ENCODE measurements around the gene GNAO1.

DNA sequence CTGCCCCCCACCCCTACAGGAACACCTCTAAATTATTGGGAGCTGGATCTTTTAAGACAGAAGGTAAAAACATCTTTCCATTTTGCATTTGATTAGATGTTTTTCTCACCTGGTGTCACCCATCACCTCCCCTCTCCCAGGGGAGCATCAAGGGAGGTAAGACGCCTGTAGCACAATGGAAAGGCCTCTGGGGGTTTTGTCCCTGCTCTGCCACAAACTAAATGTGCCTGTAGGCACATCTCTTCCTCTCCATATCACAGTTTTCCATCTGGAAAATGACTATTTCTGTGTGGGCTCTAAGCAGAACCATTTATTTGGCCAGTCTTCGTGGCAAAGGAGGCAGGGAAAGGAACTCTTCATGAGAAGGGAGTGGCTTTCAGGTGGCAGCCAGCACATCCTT, 76.6 kb downstream of the GNAO1 start:
- TF ChIP-seq, protein P1, sequence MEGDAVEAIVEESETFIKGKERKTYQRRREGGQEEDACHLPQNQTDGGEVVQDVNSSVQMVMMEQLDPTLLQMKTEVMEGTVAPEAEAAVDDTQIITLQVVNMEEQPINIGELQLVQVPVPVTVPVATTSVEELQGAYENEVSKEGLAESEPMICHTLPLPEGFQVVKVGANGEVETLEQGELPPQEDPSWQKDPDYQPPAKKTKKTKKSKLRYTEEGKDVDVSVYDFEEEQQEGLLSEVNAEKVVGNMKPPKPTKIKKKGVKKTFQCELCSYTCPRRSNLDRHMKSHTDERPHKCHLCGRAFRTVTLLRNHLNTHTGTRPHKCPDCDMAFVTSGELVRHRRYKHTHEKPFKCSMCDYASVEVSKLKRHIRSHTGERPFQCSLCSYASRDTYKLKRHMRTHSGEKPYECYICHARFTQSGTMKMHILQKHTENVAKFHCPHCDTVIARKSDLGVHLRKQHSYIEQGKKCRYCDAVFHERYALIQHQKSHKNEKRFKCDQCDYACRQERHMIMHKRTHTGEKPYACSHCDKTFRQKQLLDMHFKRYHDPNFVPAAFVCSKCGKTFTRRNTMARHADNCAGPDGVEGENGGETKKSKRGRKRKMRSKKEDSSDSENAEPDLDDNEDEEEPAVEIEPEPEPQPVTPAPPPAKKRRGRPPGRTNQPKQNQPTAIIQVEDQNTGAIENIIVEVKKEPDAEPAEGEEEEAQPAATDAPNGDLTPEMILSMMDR (IDR thresholded peaks at IDR 0.05), result no peak
- TF ChIP-seq ZFX (IDR thresholded peaks at IDR 0.05; ENCODE audit: borderline replicate concordance), result no peak
